SU-DHL-6 (cell line): ENCODE results near the gene SEMA3G.

ENCODE experiments used
- H2AFZ ChIP-seq: fragments of 200-600 bp; sonication (generic); 2 replicates; pipeline ENCODE4 v1.6.1; 2014; ENCODE audit warnings: low read depth, mild to moderate bottlenecking, moderate library complexity, mixed read lengths, antibody characterized with exemption, low read length; ENCODE audit not compliant: severe bottlenecking
- H3F3A ChIP-seq: fragments of 200-600 bp; shearing (Covaris generic); 2 replicates; pipeline ENCODE4 v1.6.0; 2016; ENCODE audit warnings: antibody characterized with exemption, mild to moderate bottlenecking; ENCODE audit not compliant: insufficient read depth
- H3K27ac ChIP-seq: fragments of 200-600 bp; sonication (generic); 2 replicates; pipeline ENCODE4 v1.5.1; 2016; ENCODE audit warnings: low read depth, mild to moderate bottlenecking, low read length, moderate library complexity, mixed read lengths
- H3K27me3 ChIP-seq: fragments of 200-600 bp; sonication (generic), shearing (Covaris generic); 2 replicates; pipeline ENCODE4 v1.6.0; 2014; ENCODE audit warnings: mild to moderate bottlenecking, low read length
- H3K36me3 ChIP-seq: fragments of 200-600 bp; sonication (generic); 2 replicates; pipeline ENCODE4 v1.6.1; 2014; ENCODE audit warnings: mild to moderate bottlenecking, low read length, mixed read lengths
- H3K4me2 ChIP-seq: fragments of 300-600, 200-600 bp; shearing (Covaris generic), sonication (generic); 2 replicates; pipeline ENCODE4 v1.6.0; 2014; ENCODE audit warnings: low read length, low read depth, mild to moderate bottlenecking; ENCODE audit not compliant: poor library complexity, severe bottlenecking
- H3K4me3 ChIP-seq: fragments of 200-600 bp; sonication (generic); 2 replicates; pipeline ENCODE4 v1.5.1; 2014; ENCODE audit warnings: antibody characterized with exemption, low read length, mild to moderate bottlenecking, mixed read lengths; ENCODE audit not compliant: insufficient read depth, poor library complexity, severe bottlenecking
- H3K79me2 ChIP-seq: fragments of 200-600 bp; sonication (generic); 2 replicates; pipeline ENCODE4 v1.6.1; 2014; ENCODE audit warnings: mild to moderate bottlenecking, low read length, moderate library complexity; ENCODE audit not compliant: insufficient read depth
- H3K9ac ChIP-seq: fragments of 200-600 bp; sonication (generic); 2 replicates; pipeline ENCODE4 v1.7.0; 2014; ENCODE audit warnings: mild to moderate bottlenecking, low read length
- H3K9me2 ChIP-seq: fragments of 200-600 bp; sonication (generic); replicated peaks from 2 replicates; pipeline ENCODE4 v1.6.1; 2014; ENCODE audit warnings: low read length; ENCODE audit not compliant: insufficient read depth
- H3K9me3 ChIP-seq: fragments of 200-600 bp; sonication (generic); 2 replicates; pipeline ENCODE4 v1.6.1; 2014; ENCODE audit warnings: low read length, mixed read lengths; ENCODE audit not compliant: insufficient read depth
- H4K20me1 ChIP-seq: fragments of 200-600 bp; sonication (generic); 2 replicates; pipeline ENCODE4 v1.6.1; 2014; ENCODE audit warnings: low read depth, mild to moderate bottlenecking, antibody characterized with exemption, low read length, moderate library complexity, mixed read lengths
- EZH2phosphoT487 ChIP-seq: fragments of 200-600 bp; sonication (generic), shearing (Covaris generic); conservative IDR thresholded peaks from 2 replicates; pipeline ENCODE4 v1.6.1; 2018; ENCODE audit warnings: mild to moderate bottlenecking, antibody characterized with exemption, low read length, moderate library complexity, mixed read lengths
- TF ChIP-seq, protein P1 (sequence below): fragments of 200-600 bp; sonication (generic); IDR thresholded peaks from one replicate; pipeline ENCODE4 v1.5.1; 2017; ENCODE audit warnings: antibody characterized with exemption, mild to moderate bottlenecking, low read length, moderate library complexity; ENCODE audit not compliant: insufficient read depth, poor library complexity, severe bottlenecking

Gene SEMA3G

DNA sequence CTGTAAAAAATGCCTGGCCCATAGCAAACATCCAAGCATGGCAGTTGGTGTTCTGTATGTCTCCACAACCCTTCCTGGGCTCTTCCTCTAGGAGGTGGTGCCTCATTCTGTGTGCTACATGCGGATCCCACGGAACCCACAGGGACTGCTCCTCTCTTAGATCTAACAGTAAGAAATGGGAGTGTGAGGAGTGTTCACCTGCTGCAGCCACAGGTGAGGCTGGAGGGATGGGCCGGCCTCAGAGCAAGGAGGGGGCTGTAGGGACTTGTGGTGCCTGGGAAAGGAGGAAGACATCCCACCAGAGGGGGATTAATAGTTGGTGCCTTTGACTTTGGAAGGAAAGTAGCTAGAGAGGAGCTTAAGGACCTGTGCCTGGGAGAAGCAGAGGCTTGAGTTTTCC, 22.2 kb downstream of the SEMA3G start:
- H3K4me3 ChIP-seq = no peak overlapping the region
- H3F3A ChIP-seq = peaks cover 5% of the 10 kb centered on the region; the same call in 1 of the 2 replicates

DNA sequence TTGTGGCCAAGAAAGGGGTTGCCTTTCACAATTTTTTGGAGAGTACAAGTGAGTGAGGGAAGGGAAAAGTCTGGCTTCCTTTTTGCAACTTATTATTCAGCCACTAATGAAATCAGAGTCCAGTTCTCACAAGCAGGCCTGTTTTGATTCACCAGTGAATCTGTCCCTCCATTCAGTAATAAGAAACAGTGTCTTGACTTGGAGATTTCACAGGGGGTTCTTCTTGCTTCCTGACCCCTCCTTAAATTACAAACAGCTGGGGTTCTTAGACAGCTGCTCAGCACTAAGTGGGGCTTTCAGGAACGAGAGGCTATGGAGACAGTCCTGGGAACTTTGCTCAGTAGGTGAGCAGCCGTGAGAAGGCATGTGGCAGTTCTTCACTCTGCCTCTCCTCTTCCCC, 24.5 kb downstream of the SEMA3G start:
- Histone ChIP-seq H3K4me3 (no peak overlapping the region), H3K9me2 (no peaks in the 10 kb centered on the region), H3K79me2 (no peaks in the 10 kb centered on the region), H3K36me3 (peaks cover 4% of the 10 kb centered on the region; the same call in 1 of the 2 replicates), H3F3A (peaks cover 5% of the 10 kb centered on the region; the same call in 1 of the 2 replicates), H3K9ac (no peak overlapping the region), H3K27ac (no peak overlapping the region), H3K9me3 (no peaks in the 10 kb centered on the region), H2AFZ (no peak overlapping the region), H4K20me1 (no peaks in the 10 kb centered on the region), H3K27me3 (no peaks in the 10 kb centered on the region), H3K4me2 (no peak overlapping the region)
- no peak for TF ChIP-seq EZH2phosphoT487
- TF ChIP-seq, protein P1, sequence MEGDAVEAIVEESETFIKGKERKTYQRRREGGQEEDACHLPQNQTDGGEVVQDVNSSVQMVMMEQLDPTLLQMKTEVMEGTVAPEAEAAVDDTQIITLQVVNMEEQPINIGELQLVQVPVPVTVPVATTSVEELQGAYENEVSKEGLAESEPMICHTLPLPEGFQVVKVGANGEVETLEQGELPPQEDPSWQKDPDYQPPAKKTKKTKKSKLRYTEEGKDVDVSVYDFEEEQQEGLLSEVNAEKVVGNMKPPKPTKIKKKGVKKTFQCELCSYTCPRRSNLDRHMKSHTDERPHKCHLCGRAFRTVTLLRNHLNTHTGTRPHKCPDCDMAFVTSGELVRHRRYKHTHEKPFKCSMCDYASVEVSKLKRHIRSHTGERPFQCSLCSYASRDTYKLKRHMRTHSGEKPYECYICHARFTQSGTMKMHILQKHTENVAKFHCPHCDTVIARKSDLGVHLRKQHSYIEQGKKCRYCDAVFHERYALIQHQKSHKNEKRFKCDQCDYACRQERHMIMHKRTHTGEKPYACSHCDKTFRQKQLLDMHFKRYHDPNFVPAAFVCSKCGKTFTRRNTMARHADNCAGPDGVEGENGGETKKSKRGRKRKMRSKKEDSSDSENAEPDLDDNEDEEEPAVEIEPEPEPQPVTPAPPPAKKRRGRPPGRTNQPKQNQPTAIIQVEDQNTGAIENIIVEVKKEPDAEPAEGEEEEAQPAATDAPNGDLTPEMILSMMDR = no peak

More for the DNA sequence above, 22.2 kb downstream of the SEMA3G start:
- no peak overlapping the region for H3K4me2 ChIP-seq
- H3K27ac ChIP-seq = no peak overlapping the region
- TF ChIP-seq, protein P1 = no peak
- TF ChIP-seq EZH2phosphoT487 = no peak
- no peaks in the 10 kb centered on the region for H3K27me3 ChIP-seq
- no peaks in the 10 kb centered on the region for H4K20me1 ChIP-seq
- H3K9ac ChIP-seq = no peak overlapping the region
- H3K79me2 ChIP-seq = no peaks in the 10 kb centered on the region
- H3K9me3 ChIP-seq = no peaks in the 10 kb centered on the region
- no peak overlapping the region for H2AFZ ChIP-seq
- no peaks in the 10 kb centered on the region for H3K9me2 ChIP-seq
- H3K36me3 ChIP-seq = no peaks in the 10 kb centered on the region

DNA sequence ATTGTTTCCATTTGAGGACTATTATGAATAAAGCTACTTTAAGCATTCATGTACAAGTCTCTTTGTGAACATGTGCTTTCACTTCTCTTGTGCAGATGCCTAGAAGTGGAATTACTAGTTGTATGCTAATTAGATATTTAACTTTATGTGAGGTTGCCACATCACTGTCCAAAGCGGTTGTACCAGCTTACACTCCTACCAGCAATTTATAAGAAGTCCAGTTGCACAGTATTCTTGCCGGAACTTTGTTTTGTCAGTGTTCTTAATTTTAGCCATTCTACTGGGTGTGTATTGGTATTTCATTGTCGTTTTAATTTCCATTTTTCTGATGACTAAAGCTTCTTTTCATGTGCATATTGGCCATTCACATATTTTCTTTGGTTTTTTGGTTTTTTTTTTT, 29.1 kb downstream of the SEMA3G start:
- peaks cover 4% of the 10 kb centered on the region; the same call in 1 of the 2 replicates for H3K36me3 ChIP-seq
- no peaks in the 10 kb centered on the region for H4K20me1 ChIP-seq
- H3K9me3 ChIP-seq = no peaks in the 10 kb centered on the region
- no peaks in the 10 kb centered on the region for H3K79me2 ChIP-seq
- H3K4me2 ChIP-seq = no peak overlapping the region
- no peaks in the 10 kb centered on the region for H3K27me3 ChIP-seq
- 0 out of 2 replicates have a peak, but pooled peaks cover 14% of the 10 kb centered on the region for H3F3A ChIP-seq
- H2AFZ ChIP-seq = no peak overlapping the region
- TF ChIP-seq, protein P1 = no peak
- no peak for TF ChIP-seq EZH2phosphoT487
- no peaks in the 10 kb centered on the region for H3K9me2 ChIP-seq
- H3K9ac ChIP-seq = no peak overlapping the region
- H3K27ac ChIP-seq = no peak overlapping the region
- no peak overlapping the region for H3K4me3 ChIP-seq
